Measurements from ENCODE around the gene LDAH. TPM values are rescaled to one million over a fixed set of nuclear protein-coding genes. Genes with fewer than 3 reads are reported as not detected.

Gene LDAH
- total and polyA plus RNA-seq, 10 of the 15 experiments (the other 5 are each of a cell fraction or from before 2014, with no cell fraction given) = 17.9 to 44.7 (median 30.0) TPM

GRCh38 chr2:20815216-20815615 is 7.7 kb downstream of the LDAH start:
- Histone ChIP-seq H3K4me3 (no peak overlapping the region), H2AFZ (ENCODE audit: control insufficient read depth, low read depth, low read length) (no peak overlapping the region), H3K9ac (ENCODE audit: control insufficient read depth, insufficient read depth, low read length) (no peak overlapping the region), H3K36me3 (ENCODE audit: control insufficient read depth in 2 of 2, insufficient read depth in 2 of 2, low read length in 1 of 2) (no peaks in the 10 kb centered on the region; a peak in 1 of 4 replicates), H3K4me1 (ENCODE audit: control insufficient read depth, insufficient read depth, low read length) (no peaks in the 10 kb centered on the region), H3K4me2 (ENCODE audit: control insufficient read depth, insufficient read depth) (no peak overlapping the region), H3K27me3 (replicated peaks in 1 of 2; ENCODE audit: control insufficient read depth in 2 of 2, insufficient read depth in 2 of 2, low read length in 1 of 2) (no peaks in the 10 kb centered on the region), H3K9me3 (replicated peaks; ENCODE audit: control insufficient read depth, insufficient read depth, low read length) (no peaks in the 10 kb centered on the region), H3K79me2 (ENCODE audit: control insufficient read depth, insufficient read depth, low read length) (peaks cover 23% of the 10 kb centered on the region), H3K27ac (ENCODE audit: control insufficient read depth, insufficient read depth) (no peak overlapping the region), H4K20me1 (ENCODE audit: control insufficient read depth, insufficient read depth) (no peaks in the 10 kb centered on the region)
- intact Hi-C loops (cut with micrococcal nuclease; ENCODE audit: unreplicated experiment) = no loop called here
- DNase-seq (ENCODE audit: low read depth, low spot score) = no peak
- ChIA-PET RAD21 (ENCODE audit: unreplicated experiment) (no interaction called here), POLR2A (no interaction called here), CTCF (interaction anchor here (0.7 to 1.3 kb wide), 2 partner anchors 15 to 34 kb away, joined by 3 to 4 read pairs; no protein-coding TSS in a partner anchor), SMC1A (ENCODE audit: uncharacterized antibody, unreplicated experiment) (no interaction called here)
- no peak for FAIRE-seq
- BruUV-seq (replicated peaks) = no TSS peak
- in situ Hi-C loops (cut with MboI) = no loop called here
- 100% methylated on average over 1 of the region's 1 CpG for WGBS (ENCODE audit: insufficient coverage, insufficient replicate concordance, low lambda C conversion rate, missing lambda C conversion rate)
- no peak for TF ChIP-seq FOS (IDR thresholded peaks at IDR 0.05; ENCODE audit: borderline replicate concordance, extremely low read depth, insufficient read length)
- no peak for ATAC-seq

DNA sequence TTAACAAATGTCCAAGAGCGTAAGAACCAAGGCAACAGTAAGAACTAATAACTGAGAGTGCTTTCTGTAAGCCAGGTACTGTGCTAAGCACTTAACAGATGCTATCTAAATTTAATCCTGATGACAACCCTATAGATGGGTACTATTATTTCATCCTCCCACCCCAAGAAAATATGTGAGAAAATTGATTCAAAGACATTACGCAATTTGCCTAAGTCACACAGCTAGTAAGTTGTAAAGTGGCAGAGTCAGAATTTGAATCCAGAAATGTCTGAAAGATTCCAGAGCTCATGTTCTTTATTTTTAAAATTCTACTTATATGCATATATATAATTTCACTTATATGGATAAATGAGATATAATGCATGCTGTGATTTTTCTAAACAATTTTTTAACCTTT is 10.1 kb downstream of the LDAH start:
- Histone ChIP-seq H3K4me2 (ENCODE audit: control insufficient read depth, insufficient read depth) (no peak overlapping the region), H3K4me1 (ENCODE audit: control insufficient read depth, insufficient read depth, low read length) (no peaks in the 10 kb centered on the region), H3K27me3 (replicated peaks in 1 of 2; ENCODE audit: control insufficient read depth in 2 of 2, insufficient read depth in 2 of 2, low read length in 1 of 2) (no peaks in the 10 kb centered on the region), H3K36me3 (ENCODE audit: control insufficient read depth in 2 of 2, insufficient read depth in 2 of 2, low read length in 1 of 2) (no peaks in the 10 kb centered on the region; a peak in 1 of 4 replicates), H3K9me3 (replicated peaks; ENCODE audit: control insufficient read depth, insufficient read depth, low read length) (no peaks in the 10 kb centered on the region), H4K20me1 (ENCODE audit: control insufficient read depth, insufficient read depth) (no peaks in the 10 kb centered on the region), H3K79me2 (ENCODE audit: control insufficient read depth, insufficient read depth, low read length) (peaks cover 14% of the 10 kb centered on the region), H3K9ac (ENCODE audit: control insufficient read depth, insufficient read depth, low read length) (no peak overlapping the region), H2AFZ (ENCODE audit: control insufficient read depth, low read depth, low read length) (no peak overlapping the region), H3K27ac (ENCODE audit: control insufficient read depth, insufficient read depth) (no peak overlapping the region), H3K4me3 (no peak overlapping the region)
- FAIRE-seq (no peak), ATAC-seq (no peak), DNase-seq (ENCODE audit: low read depth, low spot score) (no peak)
- ChIA-PET SMC1A (ENCODE audit: uncharacterized antibody, unreplicated experiment) (no interaction called here), CTCF (interaction anchor here (0.6 to 1.4 kb wide), 2 partner anchors 10 to 151 kb away, joined by 3 to 4 read pairs; no protein-coding TSS in a partner anchor), RAD21 (ENCODE audit: unreplicated experiment) (no interaction called here), POLR2A (no interaction called here)
- BruUV-seq (replicated peaks) = no TSS peak
- WGBS (ENCODE audit: insufficient coverage, insufficient replicate concordance, low lambda C conversion rate, missing lambda C conversion rate) = 100% methylated on average over 2 of the region's 2 CpGs
- in situ Hi-C loops (cut with MboI) = no loop called here
- intact Hi-C loops (cut with micrococcal nuclease; ENCODE audit: unreplicated experiment) = no loop called here
- TF ChIP-seq YBX1 (IDR thresholded peaks at IDR 0.05) (no peak), ASH2L (IDR thresholded peaks at IDR 0.05; ENCODE audit: borderline replicate concordance, low read depth) (no peak), CHD4 (IDR thresholded peaks at IDR 0.05) (no peak), ZNF687 (IDR thresholded peaks at IDR 0.05) (no peak), BHLHE40 (IDR thresholded peaks at IDR 0.05; ENCODE audit: borderline replicate concordance in 1 of 2, low read depth in 2 of 2, low read length in 1 of 2) (no peak), FOXM1 (IDR thresholded peaks at IDR 0.05; ENCODE audit: low read depth, low read length) (no peak), ZBTB4 (CRISPR knock-in tag; IDR thresholded peaks at IDR 0.05) (no peak)
- TF ChIP-seq, protein P1, sequence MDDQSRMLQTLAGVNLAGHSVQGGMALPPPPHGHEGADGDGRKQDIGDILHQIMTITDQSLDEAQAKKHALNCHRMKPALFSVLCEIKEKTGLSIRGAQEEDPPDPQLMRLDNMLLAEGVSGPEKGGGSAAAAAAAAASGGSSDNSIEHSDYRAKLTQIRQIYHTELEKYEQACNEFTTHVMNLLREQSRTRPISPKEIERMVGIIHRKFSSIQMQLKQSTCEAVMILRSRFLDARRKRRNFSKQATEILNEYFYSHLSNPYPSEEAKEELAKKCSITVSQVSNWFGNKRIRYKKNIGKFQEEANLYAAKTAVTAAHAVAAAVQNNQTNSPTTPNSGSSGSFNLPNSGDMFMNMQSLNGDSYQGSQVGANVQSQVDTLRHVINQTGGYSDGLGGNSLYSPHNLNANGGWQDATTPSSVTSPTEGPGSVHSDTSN (IDR thresholded peaks at IDR 0.05; ENCODE audit: insufficient replicate concordance, low read depth, low read length) = no peak

Measured in GM12878 (cell line).